Left renal pelvis (tissue), 4 donors: ENCODE results near the gene CPT2. TPM values are rescaled to one million over a fixed set of nuclear protein-coding genes. Genes with fewer than 3 reads are reported as not detected.

Experiments
- DNase-seq, 4 donors: peaks; one replicate each; pipeline ENCODE4 v3.0.0-alpha.2; 2013; ENCODE audit warnings: low read depth in 4 of 4, low spot score in 3 of 4
- polyA plus RNA-seq, 4 donors: library from polyadenylated mRNA; unstranded; fragments of 120-200 nt; gene quantifications; one replicate each; pipeline ENCODE4 v1.2.1, GENCODE V29; 2013; ENCODE audit not compliant: insufficient read length in 4 of 4

Gene CPT2
- polyA plus RNA-seq = 10 to 100 TPM; 11.0 to 29.1 (median 26.0) TPM

DNA sequence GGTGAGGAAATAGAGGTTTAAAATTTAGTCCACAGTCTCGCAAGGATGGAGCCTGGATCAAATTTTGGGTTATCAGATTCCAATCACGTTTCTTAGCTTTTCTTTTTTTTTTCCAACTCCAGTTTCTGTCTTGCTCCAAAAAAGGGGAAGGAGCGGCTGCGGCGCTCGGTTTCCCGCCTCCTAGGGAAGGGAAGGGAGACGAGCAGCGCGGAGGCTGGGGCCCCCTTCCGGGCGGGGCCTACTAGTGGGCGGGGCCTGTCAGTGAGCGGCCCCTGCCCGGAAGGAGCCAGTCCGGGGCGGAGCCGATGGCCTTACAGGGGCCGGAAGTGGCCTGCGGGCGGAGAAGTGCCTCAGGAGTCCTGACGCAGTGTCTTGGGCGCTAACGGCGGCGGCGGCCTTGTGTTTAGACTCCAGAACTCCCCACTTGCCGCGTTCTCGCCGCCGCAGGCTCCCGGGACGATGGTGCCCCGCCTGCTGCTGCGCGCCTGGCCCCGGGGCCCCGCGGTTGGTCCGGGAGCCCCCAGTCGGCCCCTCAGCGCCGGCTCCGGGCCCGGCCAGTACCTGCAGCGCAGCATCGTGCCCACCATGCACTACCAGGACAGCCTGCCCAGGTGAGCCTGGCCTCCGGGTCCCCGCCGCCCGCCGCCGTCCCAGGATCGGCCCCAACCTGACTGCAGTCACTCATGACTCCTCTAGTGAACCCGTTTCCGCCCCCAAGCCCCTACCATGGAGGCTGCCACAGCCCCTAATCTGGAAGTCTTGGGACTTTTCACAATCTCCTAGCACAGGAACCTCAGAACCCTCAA, at the start of gene CPT2:
Gene CPT2 (plus strand): TSS at position 340 of the 806 bp plus-strand sequence. CDS start 120 bp downstream, at position 460.
- peak; percentile 69 to 81 (median 80) for DNase-seq

DNA sequence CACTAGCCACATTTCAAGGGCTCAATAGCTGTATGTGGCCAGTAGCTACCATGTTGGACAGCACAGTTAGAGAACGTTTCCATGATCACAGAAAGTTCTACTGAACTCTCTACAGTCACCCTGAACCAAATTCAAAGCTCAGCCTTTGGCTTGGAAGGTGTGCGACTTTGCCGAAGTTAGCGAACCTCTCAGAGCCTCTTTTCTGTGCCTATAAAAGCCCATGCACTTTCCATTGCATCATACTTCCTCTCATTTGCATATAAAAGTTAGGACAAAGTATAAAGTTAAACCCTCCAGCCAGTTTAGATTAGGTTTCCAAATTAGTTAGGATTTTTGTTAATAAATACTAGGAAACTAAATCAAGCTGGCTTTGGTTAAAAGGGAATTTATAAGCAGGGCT, 49.5 kb upstream of the CPT2 start:
- DNase-seq = no peak

DNA sequence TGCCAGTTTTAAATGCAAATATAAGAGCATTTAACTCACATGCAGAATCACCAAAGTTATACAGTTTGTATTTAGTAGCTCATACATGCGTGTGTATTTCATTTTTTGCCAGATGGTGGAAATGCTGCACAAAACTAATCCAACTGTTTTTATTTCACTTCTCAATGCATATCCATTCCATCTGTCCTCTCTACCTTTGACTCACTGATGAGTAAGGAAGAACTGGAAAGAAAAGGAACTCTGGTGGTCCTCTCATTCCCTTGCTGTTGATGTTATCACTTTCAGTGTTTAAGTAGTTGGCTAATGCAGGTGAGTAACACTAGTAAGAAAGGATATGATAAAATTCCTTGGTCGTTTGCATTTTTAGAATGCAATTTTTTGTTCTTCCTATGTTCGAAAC, 48.5 kb upstream of the CPT2 start:
- DNase-seq = no peak

- no peak for DNase-seq
These were observed 42.9 kb upstream of the CPT2 start for GRCh38 chr1:53153752-53154151.

DNA sequence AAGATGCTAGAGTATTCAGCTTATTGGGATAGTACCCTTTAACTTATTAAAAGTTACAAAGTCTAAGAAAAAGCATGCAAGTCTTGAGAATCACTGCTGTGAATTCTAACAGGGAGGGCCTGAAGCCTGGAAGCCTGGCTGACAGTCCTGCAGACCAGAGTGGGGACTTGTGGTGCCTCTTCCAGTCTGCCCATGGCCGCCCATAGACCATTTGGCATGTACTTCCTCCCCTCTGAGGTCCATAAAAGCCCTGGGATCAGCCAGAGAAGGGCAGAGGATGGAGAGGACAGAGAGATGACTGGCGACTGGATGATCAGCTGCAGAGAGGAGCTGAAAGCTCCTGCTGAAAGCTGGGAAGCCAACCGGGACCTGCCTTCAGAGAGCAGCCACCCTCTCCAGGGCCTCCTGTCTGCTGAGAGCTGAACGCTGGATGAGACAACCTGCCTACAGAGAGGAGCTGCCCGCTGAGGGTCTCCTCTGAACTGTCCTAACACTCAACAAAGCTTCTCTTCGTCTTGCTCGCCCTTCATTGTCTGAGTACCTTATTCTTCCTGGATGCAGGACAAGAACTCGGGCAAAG, 41.7 kb upstream of the CPT2 start:
- no peak for DNase-seq

DNA sequence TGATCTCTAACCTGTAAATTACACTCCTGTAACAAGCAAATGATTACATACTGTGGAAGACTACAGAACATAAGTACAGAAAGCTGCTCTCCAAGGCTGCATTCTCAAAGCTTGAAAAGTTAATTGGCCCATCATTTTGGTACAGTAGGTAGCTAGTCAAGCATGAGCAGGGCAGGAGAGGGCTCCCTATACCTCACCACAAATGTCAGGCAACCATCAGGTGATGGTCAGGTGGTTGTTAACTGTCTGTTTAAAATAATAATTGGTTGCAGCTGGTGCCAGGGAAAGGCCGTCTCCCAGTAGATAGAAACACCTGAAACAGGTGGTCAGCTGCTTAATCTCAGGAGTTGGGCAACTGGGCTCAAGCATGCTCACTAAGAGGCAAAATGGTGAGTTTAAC, 41.1 kb upstream of the CPT2 start:
- no peak for DNase-seq

- no peak for DNase-seq
These were observed 40.7 kb upstream of the CPT2 start for GRCh38 chr1:53155945-53156344.

GRCh38 chr1:53156783-53157182, 39.8 kb upstream of the CPT2 start:
- no peak for DNase-seq

GRCh38 chr1:53158900-53159299, 37.7 kb upstream of the CPT2 start:
- no peak for DNase-seq

DNA sequence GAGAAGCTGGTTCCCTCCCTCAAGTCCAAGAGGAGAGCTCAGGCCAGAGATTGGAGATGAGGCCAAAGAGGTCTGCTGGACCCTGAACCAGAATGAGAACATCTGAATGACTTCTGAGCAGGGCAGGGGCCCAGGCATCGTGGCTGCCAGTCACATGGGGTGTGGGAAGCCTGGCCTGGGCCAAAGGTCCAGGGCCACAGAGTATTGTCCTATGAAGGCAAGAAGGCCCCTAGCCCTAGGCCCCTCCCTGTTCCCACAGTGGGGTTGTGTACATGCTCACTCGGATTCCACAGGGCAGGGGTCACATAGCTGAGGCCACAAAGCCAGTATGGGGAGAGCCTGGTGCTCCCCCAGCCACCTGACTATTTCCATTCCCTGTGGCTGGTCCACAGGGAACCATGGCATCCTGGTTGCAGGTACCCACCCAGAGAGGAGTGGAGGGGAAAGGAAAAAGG, 35.7 kb upstream of the CPT2 start:
- no peak for DNase-seq

- no peak for DNase-seq
These were observed 34.0 kb upstream of the CPT2 start for GRCh38 chr1:53162621-53163020.

- no peak for DNase-seq
These were observed 33.3 kb upstream of the CPT2 start for GRCh38 chr1:53163291-53163768.

DNA sequence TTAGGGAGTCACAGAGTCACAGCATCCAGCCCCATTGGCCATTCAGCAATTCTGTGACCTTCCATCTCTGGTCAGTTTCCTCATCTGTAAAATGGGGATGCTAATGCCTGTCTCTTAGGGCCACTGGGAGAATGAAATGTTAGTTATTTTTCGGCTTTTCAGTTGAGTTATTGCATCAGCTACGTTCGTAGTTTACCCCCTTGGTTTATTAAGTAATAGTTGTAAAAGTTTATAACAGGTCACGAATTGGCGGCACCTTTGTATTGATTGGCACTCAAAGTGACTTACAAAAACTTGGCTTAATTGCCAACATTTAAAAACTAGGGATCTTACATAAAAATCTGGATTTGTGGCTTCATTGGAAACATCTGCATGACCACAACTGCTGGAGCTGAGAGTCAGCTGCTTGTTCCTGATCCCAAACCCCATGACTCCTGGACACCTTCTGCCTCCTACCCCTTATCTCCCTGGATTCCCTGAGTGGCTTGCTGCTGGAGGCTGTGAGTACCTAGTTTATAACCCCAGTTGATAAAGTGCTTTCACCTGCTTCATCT, 31.1 kb upstream of the CPT2 start:
- no peak for DNase-seq

DNA sequence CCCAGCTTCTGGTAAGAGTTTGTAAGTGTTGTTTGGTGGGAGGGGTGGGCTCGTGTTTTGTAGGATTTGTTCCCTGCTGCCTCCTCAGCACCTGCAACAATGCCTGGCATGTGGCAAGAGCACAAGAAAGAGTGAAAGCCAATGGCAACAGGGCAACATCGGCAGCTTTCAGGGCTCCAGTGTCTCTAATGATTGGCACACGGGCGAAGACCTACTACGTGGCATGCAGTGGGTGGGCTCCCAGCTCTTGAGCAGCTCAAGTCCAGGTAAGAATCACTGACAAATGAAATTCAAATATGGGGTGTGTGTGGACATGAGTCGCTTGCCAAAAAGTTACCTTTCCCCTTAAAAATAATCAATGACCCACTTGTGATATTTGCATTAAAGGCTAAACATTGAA, 30.3 kb upstream of the CPT2 start:
- no peak for DNase-seq

- DNase-seq = no peak
These were observed 29.7 kb upstream of the CPT2 start for GRCh38 chr1:53166912-53167311.

DNA sequence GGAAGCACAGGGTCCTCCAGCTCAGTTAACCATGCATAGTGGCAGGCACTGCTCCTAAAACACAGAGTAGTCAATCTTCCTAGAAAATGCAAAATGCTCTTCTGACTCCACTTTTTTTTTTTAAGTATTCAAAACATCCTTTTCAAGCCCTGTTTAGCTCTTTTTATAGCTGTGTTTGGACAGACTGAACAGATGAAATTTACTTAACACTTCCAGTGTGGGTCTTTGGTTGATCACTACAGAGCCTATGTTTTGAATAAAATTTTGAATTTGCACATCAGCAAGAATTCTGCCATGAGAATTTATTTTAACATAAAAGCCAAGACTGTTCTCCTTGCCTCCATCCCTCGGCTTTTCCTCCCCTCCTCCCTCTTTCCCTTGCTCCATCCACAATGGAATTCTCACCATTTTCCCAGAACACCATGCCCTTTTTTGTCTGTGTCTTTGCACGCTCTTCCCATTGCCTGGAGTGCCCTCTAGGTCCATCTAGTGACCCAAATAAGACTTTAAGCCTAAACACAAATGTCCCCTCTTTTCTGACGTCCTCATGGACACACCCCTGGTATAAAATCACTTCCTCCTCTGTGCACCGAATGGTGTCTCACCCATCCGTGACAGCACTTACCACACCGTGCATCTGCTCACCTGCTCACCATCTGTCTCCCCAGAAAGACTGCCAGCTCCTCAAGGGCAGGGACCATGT, 24.0 kb upstream of the CPT2 start:
- no peak for DNase-seq

DNA sequence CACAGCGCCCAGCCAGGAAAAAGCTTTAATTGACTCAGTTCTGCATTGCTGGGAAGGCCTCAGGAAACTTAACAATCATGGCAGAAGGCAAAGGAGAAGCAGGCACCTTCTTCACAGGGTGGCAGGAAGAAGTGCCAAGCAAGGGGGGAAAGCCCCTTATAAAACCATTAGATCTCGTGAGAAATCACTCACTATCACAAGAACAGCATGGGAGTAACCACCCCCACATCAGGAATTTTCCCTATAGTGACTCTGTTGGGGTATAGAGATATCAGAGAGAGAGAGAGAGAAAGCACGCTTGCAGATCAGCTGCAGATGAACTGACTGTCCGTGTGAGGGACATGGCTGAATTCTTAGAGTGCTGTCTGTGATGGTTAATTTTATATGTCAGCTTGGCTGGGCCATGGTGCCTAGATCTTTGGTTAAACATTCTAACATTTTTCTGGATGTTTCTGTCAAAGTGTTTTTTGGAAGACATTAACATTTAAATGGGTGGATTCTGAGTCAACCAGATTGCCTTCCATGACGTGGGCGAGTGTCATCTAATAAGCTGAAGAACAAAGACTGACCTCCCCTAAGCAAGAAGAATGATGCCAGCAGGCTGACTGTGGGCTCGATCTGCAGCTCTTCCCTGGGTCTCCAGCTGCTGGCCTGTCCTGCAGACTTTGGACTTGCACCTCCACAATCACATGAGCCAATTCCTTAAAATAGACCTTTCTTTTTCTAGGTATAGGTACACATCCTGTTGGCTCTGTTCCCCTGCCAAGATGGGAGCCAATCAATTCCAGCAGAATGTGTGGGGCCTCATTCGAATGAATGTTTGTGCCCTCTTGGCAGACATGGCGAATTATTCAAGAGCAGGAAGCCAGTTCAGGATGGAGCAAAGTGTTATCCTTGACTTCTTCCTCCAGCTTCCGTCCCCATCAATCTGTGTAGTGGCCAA, 21.4 kb upstream of the CPT2 start:
- DNase-seq = no peak

DNA sequence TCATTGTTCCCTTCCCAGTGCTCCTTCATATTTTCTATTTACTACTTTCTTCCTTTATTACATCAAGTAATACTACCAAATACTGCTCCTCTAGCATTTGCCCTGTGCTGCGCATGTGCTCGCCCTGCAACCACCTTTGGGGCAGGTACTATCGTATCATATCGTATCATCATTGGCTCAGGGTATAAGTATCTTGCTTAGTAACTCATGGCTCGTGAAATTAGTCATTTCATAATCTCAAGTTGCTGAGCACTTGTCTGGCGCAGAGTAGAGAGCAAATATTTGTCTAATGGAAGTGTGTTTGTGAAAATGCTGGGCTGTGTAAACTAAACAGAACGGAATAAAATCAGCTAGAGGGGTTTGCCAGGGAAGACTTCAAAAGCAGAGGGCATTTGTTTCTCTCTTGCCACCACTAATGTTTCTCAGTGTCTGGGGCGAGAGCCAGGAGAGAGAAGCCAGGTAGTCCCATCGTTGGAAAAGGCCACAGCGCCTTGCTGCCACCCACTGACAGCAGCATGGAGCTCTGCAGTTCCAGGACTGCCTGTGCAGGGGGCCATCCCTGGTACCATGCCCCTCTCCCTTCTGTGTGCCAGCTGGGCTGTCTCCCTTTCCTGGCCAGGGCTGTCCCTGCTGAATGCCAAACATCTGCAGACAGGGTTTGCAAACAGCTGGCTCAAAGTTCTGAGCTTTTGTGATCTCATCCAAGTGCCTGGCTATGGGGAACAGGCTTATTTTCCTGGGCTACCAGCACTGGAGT, 20.0 kb upstream of the CPT2 start:
- no peak for DNase-seq

DNA sequence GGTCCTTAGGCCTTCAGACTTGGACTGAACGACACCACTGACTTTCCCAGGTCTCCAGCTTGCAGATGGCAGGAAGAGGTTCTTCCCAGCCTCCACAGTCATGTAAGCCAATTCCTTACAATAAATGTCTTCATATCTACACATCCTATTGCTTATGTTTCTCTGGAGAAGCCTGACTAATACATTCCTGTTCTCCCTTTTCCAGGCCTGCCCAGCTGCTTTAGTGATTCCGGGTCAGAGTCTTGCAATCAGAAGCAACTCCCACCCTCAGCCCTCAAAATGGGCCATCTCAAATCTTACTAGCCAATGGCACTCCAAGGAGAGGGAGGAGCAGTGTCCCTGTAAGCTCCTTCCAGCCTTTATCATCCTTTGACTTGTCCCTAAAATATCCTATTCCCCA, 16.4 kb upstream of the CPT2 start:
- no peak for DNase-seq
